CD4-positive, alpha-beta memory T cell (primary cell): Measurements from ENCODE around the gene NAA16. TPM values are rescaled to one million over a fixed set of nuclear protein-coding genes. Genes with fewer than 3 reads are reported as not detected.

ENCODE experiments used
- CTCF ChIA-PET: fragments of 350-600 bp; sonication (Branson Sonifier 250); formaldehyde crosslinking; loops from one replicate; lab custom pipeline; 2021; ENCODE audit warnings: inconsistent platforms; ENCODE audit not compliant: partially characterized antibody; lab: Charles Lee
- POLR2A ChIA-PET: fragments of 350-600 bp; sonication (Branson Sonifier 250); formaldehyde crosslinking; loops from one replicate; lab custom pipeline; 2021; ENCODE audit not compliant: partially characterized antibody; lab: Charles Lee
- DNase-seq, 5 donors: peaks; one replicate each; pipeline versions ENCODE4 v3.0.0 to v3.0.0-alpha.2; 2020 to 2022; ENCODE audit warnings: mixed read lengths in 1 of 5
- H3K27ac ChIP-seq: one replicate; pipeline ENCODE4 v1.7.0; 2013; ENCODE audit warnings: low read depth, low read length
- H3K27me3 ChIP-seq: 2 replicates; pipeline ENCODE4 v1.7.0; 2013; ENCODE audit warnings: mild to moderate bottlenecking, low read length, moderate library complexity; ENCODE audit not compliant: insufficient read depth
- H3K36me3 ChIP-seq: 2 replicates; pipeline ENCODE4 v1.7.0; 2013; ENCODE audit warnings: mild to moderate bottlenecking, low read length, moderate library complexity; ENCODE audit not compliant: insufficient read depth
- H3K4me1 ChIP-seq: 2 replicates; pipeline ENCODE4 v1.7.0; 2013; ENCODE audit warnings: mild to moderate bottlenecking, low read length, moderate library complexity; ENCODE audit not compliant: insufficient read depth
- H3K4me3 ChIP-seq, 2 donors: one replicate each; pipeline ENCODE4 v1.7.0; 2013; ENCODE audit warnings: low read length in 2 of 2, mild to moderate bottlenecking in 1 of 2
- H3K9me3 ChIP-seq, 2 donors: one replicate each; pipeline ENCODE4 v1.7.0; 2013; ENCODE audit warnings: low read length in 2 of 2, control low read depth in 1 of 2; ENCODE audit not compliant: control insufficient read depth in 1 of 2
- H3K27ac Mint-ChIP-seq, 7 donors: one replicate each; pipeline ENCODE4 v1.8.0; 2020 to 2021; ENCODE audit warnings: mixed read lengths in 7 of 7, mild to moderate bottlenecking in 6 of 7, inconsistent platforms in 3 of 7, moderate library complexity in 3 of 7
- H3K27me3 Mint-ChIP-seq, 2 donors: one replicate each; pipeline ENCODE4 v1.8.0; 2020 to 2021; ENCODE audit warnings: mixed read lengths in 2 of 2
- H3K36me3 Mint-ChIP-seq, 2 donors: one replicate each; pipeline ENCODE4 v1.8.0; 2020 to 2021; ENCODE audit warnings: mixed read lengths in 2 of 2, inconsistent platforms in 1 of 2, mild to moderate bottlenecking in 1 of 2
- H3K4me1 Mint-ChIP-seq, 4 donors: one replicate each; pipeline ENCODE4 v1.8.0; 2020 to 2021; ENCODE audit warnings: mixed read lengths in 4 of 4, mild to moderate bottlenecking in 1 of 4
- H3K4me3 Mint-ChIP-seq, 8 donors: one replicate each; pipeline ENCODE4 v1.8.0; 2020 to 2021; ENCODE audit warnings: mixed read lengths in 8 of 8, mild to moderate bottlenecking in 7 of 8, moderate library complexity in 6 of 8, inconsistent platforms in 3 of 8
- H3K9me3 Mint-ChIP-seq, 8 donors: one replicate each; pipeline ENCODE4 v1.8.0; 2020 to 2021; ENCODE audit warnings: mixed read lengths in 8 of 8, mild to moderate bottlenecking in 5 of 8, inconsistent platforms in 3 of 8, moderate library complexity in 1 of 8
- intact Hi-C: fragments of 100-400 bp; cut with micrococcal nuclease; formaldehyde crosslinking; loops from one replicate; pipeline ENCODE4 v1.15.1; 2023
- polyA plus RNA-seq, 2 donors: library from polyadenylated mRNA; unstranded; fragments of 300-500 nt; fragmentation: Illumina TruSeq; gene quantifications; one replicate each; pipeline ENCODE4 v1.2.3, GENCODE V29; 2021
- total RNA-seq, 2 experiments: library from RNA; stranded (reverse); gene quantifications; one replicate each; pipeline ENCODE4 v1.2.3, GENCODE V29; 2021

NAA16 gene
- total and polyA plus RNA-seq, 4 experiments from 2014 or later: 8.6 to 62.5 (median 39.7) TPM

DNA sequence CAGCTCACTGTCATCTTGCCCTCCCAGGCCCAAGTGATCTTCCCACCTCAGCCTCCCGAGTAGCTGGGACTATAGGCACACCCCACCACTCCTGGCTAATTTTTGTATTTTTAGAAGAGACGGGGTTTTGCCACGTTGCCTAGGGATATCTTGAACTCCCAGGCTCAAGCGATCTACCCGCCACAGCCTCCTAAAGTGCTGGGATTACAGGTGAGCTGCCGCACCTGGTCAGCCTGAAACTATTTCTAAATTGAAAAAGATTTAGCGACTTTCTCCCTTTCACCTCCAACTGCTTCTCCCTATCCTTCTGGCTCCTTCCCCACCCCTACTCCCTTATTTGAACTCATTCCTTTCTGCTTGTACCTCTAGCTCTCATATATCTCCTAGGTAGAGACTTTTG lies 19.8 kb upstream of the NAA16 start:
- intact Hi-C loops: no loop called here

DNA sequence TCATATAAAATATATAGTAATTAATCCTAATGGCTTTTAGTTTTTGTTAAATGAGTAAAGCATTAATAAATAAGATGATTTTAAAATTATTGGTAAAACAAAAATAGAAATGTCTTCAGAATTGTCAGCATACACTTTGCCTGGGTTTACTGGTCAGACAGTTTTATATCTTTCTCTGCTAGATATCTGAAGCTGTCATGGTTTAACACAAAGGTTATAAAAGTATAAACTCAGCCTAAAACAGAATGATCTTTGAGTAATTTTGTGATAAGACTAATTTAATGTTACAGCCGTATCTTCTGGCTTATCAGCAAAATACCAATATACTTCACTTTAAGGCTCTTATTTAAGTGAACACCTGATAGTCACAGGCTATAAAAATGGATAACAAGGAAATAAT lies 17.8 kb upstream of the NAA16 start:
- H3K36me3 ChIP-seq: no peaks in the 10 kb centered on the region
- intact Hi-C loops: no loop called here
- Mint-ChIP-seq H3K4me3 (no peak overlapping the region), H3K36me3 (peaks cover 0 to 1% of the 10 kb centered on the region in 2 donors), H3K27me3 (peaks cover 0 to 2% of the 10 kb centered on the region in 2 donors), H3K9me3 (peaks cover 0 to 34% (median 10%) of the 10 kb centered on the region in 8 donors), H3K27ac (no peak overlapping the region), H3K4me1 (no peaks in the 10 kb centered on the region)
- ChIA-PET POLR2A (no interaction called here), CTCF (no interaction called here)
- no peaks in the 10 kb centered on the region for H3K27me3 ChIP-seq
- peaks cover 0 to 3% of the 10 kb centered on the region in 2 donors for H3K9me3 ChIP-seq
- no peaks in the 10 kb centered on the region for H3K4me1 ChIP-seq
- no peak overlapping the region for H3K27ac ChIP-seq
- no peak for DNase-seq
- no peak overlapping the region for H3K4me3 ChIP-seq

More for the DNA sequence above, 19.8 kb upstream of the NAA16 start:
- peaks cover 10% of the 10 kb centered on the region for H3K4me1 ChIP-seq
- peaks cover 0 to 3% of the 10 kb centered on the region in 2 donors for H3K9me3 ChIP-seq
- ChIA-PET POLR2A (no interaction called here), CTCF (no interaction called here)
- Mint-ChIP-seq H3K27me3 (no peaks in the 10 kb centered on the region), H3K4me3 (no peak overlapping the region), H3K9me3 (peaks cover 0 to 35% (median 10%) of the 10 kb centered on the region in 8 donors), H3K27ac (no peak overlapping the region), H3K36me3 (peaks cover 0 to 1% of the 10 kb centered on the region in 2 donors), H3K4me1 (peaks cover 6 to 11% (median 9%) of the 10 kb centered on the region in 4 donors)
- no peak overlapping the region for H3K27ac ChIP-seq
- H3K27me3 ChIP-seq: no peaks in the 10 kb centered on the region
- no peak overlapping the region for H3K4me3 ChIP-seq
- H3K36me3 ChIP-seq: no peaks in the 10 kb centered on the region
- no peak for DNase-seq

GRCh38 chr13:41294914-41295313 lies 16.2 kb upstream of the NAA16 start:
- no peaks in the 10 kb centered on the region for H3K36me3 ChIP-seq
- Mint-ChIP-seq H3K27ac (no peak overlapping the region), H3K27me3 (peaks cover 0 to 4% of the 10 kb centered on the region in 2 donors), H3K4me3 (no peak overlapping the region), H3K36me3 (peaks cover 0 to 1% of the 10 kb centered on the region in 2 donors), H3K4me1 (no peaks in the 10 kb centered on the region), H3K9me3 (peaks cover 0 to 33% (median 10%) of the 10 kb centered on the region in 8 donors)
- ChIA-PET CTCF (no interaction called here), POLR2A (no interaction called here)
- H3K9me3 ChIP-seq: peaks cover 0 to 3% of the 10 kb centered on the region in 2 donors
- intact Hi-C loops: no loop called here
- no peak for DNase-seq
- H3K4me3 ChIP-seq: no peak overlapping the region
- H3K4me1 ChIP-seq: no peaks in the 10 kb centered on the region
- no peak overlapping the region for H3K27ac ChIP-seq
- no peaks in the 10 kb centered on the region for H3K27me3 ChIP-seq

DNA sequence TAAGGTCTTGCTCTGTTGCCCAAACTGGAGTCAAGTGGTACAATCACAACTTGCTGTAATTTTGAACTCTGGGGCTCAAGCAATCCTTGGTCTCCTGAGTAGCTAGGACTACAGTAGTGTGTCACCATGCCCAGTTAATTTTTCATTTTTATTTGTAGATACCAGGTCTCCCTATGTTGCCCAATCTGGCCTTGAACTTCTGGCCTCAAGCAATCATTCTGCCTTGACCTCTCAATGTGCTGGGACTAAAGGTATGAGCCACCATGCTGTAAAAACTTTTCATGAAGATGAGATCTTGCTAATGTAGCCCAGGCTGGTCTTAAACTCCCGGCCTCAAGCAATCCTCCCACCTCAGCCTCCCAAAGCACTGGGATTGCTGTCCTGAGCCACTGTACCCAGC lies 15.1 kb upstream of the NAA16 start:
- Histone ChIP-seq H3K36me3 (no peaks in the 10 kb centered on the region), H3K4me3 (no peak overlapping the region), H3K27ac (no peak overlapping the region), H3K27me3 (no peaks in the 10 kb centered on the region), H3K4me1 (no peaks in the 10 kb centered on the region), H3K9me3 (peaks cover 0 to 3% of the 10 kb centered on the region in 2 donors)
- H3K36me3 Mint-ChIP-seq: peaks cover 1 to 3% of the 10 kb centered on the region in 2 donors
- H3K27ac Mint-ChIP-seq: no peak overlapping the region
- no peak overlapping the region for H3K4me3 Mint-ChIP-seq
- no peak for DNase-seq
- peaks cover under 1 to 4% of the 10 kb centered on the region in 2 donors for H3K27me3 Mint-ChIP-seq
- intact Hi-C loops: no loop called here
- POLR2A ChIA-PET: no interaction called here
- CTCF ChIA-PET: no interaction called here
- peaks cover 0 to 33% (median 10%) of the 10 kb centered on the region in 8 donors for H3K9me3 Mint-ChIP-seq
- no peaks in the 10 kb centered on the region for H3K4me1 Mint-ChIP-seq

DNA sequence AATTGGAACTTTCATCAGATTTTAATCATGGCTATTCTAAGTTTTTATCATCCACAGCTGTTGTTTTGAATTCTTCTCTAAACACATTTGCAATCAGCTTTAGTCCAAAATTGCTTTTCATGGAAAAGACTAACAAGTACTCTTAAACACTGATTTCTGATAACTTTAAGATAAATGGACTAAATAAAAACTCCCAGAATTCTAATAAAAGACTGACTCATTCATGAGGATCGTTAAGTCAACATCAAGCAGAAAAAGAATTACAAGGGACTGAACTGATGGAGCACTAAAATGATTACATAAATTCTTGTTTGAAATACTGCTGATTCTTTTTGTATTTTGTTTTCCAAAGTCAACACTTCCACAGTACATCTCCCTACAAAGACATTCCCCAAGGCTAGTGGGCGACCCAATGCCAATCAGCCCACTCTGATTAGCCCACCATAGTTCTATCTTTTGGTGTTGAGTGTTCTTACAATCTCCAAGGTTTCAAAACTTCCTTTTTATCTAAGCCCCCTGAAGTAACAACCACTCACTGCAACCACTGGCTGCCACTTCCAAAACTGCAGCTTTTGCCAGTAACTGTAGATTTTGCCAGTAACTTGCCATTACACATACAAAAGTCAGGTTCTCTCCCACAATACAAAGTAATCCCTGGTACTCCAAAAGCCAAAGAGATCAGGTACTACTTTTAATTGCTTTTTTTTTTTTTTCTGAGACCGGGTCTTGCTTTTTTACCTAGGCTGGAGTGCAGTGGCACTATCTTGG lies 14.0 kb upstream of the NAA16 start:
- Histone ChIP-seq H3K36me3 (no peaks in the 10 kb centered on the region), H3K27me3 (no peaks in the 10 kb centered on the region), H3K9me3 (peaks cover 0 to 3% of the 10 kb centered on the region in 2 donors), H3K27ac (no peak overlapping the region), H3K4me1 (no peaks in the 10 kb centered on the region), H3K4me3 (no peak overlapping the region)
- Mint-ChIP-seq H3K4me1 (no peaks in the 10 kb centered on the region), H3K9me3 (peaks cover 0 to 25% (median 4%) of the 10 kb centered on the region in 8 donors), H3K27ac (no peak overlapping the region), H3K4me3 (no peak overlapping the region), H3K36me3 (peaks cover 0 to 4% of the 10 kb centered on the region in 2 donors), H3K27me3 (peaks cover 3 to 4% of the 10 kb centered on the region in 2 donors)
- intact Hi-C loops: no loop called here
- CTCF ChIA-PET: interaction anchor here (0.6 kb wide), 1 partner anchor 413 kb away, joined by 3 read pairs; no protein-coding TSS in a partner anchor
- POLR2A ChIA-PET: no interaction called here
- no peak for DNase-seq

DNA sequence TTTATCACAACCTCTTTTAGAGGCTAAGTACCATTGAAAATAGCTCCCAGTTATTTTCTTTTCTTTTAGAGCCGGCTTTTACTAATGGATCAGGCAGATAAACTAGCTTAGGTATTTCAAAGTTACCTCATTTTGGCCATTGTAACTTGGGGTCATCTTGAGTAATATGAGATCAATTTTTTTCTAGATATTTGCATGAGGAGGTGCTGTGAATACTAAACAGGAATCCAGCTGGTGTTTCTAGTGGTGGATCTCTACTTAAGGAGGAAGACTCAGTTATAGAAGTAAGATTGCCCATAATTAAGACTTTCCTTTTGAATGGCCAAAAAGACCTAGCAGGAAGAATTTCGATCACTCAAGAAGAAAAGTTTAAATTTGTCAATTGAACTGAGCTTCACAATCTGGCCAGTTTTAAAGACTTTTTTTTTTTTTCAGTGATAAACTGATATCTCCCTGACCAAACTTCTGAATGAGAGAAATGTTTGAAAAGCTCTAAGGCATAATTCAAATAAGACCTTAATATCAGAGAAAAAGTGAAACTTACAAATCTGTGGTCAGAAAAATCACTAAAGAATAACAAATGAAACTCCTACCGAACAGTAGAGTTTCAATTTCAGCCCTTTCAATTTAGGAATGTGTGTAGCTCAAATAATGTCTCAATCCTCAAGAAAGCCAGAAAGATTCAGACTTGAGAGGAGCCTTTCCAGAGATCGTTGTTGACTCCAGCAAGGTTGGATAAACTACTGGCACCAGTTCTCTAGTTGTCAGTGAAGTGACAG lies 11.6 kb upstream of the NAA16 start:
- no peak overlapping the region for H3K4me3 Mint-ChIP-seq

DNA sequence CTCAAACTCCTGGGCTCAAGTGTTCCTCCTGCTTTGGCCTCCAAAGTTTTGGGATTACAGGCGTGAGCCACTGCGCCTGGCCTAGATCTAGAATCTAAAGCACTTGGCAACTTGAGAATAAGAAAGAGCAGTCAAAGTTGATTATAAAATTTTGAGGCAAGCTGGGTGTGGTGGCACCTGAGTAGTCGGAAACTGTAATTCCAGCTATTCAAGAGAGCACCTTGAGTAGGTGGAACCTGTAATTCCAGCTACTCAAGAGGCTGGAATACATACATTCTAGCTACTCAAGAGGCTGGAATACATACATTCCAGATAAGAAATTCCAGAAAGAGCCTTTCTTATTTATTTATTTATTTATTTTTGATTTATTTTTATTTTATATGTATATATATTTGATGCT lies 8.3 kb upstream of the NAA16 start:
- Mint-ChIP-seq H3K27me3 (peaks cover 4 to 5% of the 10 kb centered on the region in 2 donors), H3K4me1 (no peaks in the 10 kb centered on the region), H3K4me3 (no peak overlapping the region), H3K9me3 (no peaks in the 10 kb centered on the region), H3K27ac (no peak overlapping the region), H3K36me3 (peaks cover 0 to 4% of the 10 kb centered on the region in 2 donors)
- Histone ChIP-seq H3K4me3 (no peak overlapping the region), H3K36me3 (no peaks in the 10 kb centered on the region), H3K27ac (no peak overlapping the region), H3K9me3 (no peaks in the 10 kb centered on the region), H3K4me1 (no peaks in the 10 kb centered on the region), H3K27me3 (no peaks in the 10 kb centered on the region)
- POLR2A ChIA-PET: no interaction called here
- DNase-seq: no peak
- CTCF ChIA-PET: no interaction called here
- intact Hi-C loops: no loop called here

More for the DNA sequence above, 11.6 kb upstream of the NAA16 start:
- Mint-ChIP-seq H3K9me3 (peaks cover 0 to 11% (median 3%) of the 10 kb centered on the region in 8 donors), H3K27ac (no peak overlapping the region), H3K4me1 (no peaks in the 10 kb centered on the region), H3K36me3 (peaks cover 0 to 4% of the 10 kb centered on the region in 2 donors), H3K27me3 (peaks cover 3 to 4% of the 10 kb centered on the region in 2 donors)
- H3K4me3 ChIP-seq: no peak overlapping the region
- intact Hi-C loops: no loop called here
- CTCF ChIA-PET: no interaction called here
- no peak overlapping the region for H3K27ac ChIP-seq
- no peak for DNase-seq
- no peaks in the 10 kb centered on the region for H3K36me3 ChIP-seq
- no peaks in the 10 kb centered on the region for H3K4me1 ChIP-seq
- H3K9me3 ChIP-seq: no peaks in the 10 kb centered on the region
- POLR2A ChIA-PET: interaction anchor here (0.6 kb wide), 1 partner anchor 37 kb away, joined by 3 read pairs; no protein-coding TSS in a partner anchor
- no peaks in the 10 kb centered on the region for H3K27me3 ChIP-seq
